WTC11 (cell line): ENCODE data around the gene WDFY3. TPM values are rescaled to one million over a fixed set of nuclear protein-coding genes. Genes with fewer than 3 reads are reported as not detected.

Experiments used
- ATAC-seq: fragments of 200-7000 bp; cut with Tn5 transposase; 2 replicates; pipeline ENCODE4 v1.10.0; 2021; ENCODE audit warnings: mild to moderate bottlenecking, moderate library complexity
- CTCF ChIA-PET: fragments of 300-600 bp; sonication (Branson Sonifier 250); formaldehyde crosslinking; loops from one replicate; lab custom pipeline; 2021; ENCODE audit warnings: antibody characterized with exemption; lab: Charles Lee
- POLR2A ChIA-PET: fragments of 350-600 bp; sonication (Branson Sonifier 250); formaldehyde crosslinking; loops from one replicate; lab custom pipeline; 2021; ENCODE audit warnings: antibody characterized with exemption; lab: Charles Lee
- DNase-seq: peaks from one replicate; pipeline ENCODE4 v3.0.0; 2021; ENCODE audit warnings: low spot score
- H3K27ac Mint-ChIP-seq: 2 replicates; pipeline ENCODE4 v1.8.0; 2021; ENCODE audit warnings: mixed read lengths
- H3K27me3 Mint-ChIP-seq: 2 replicates; pipeline ENCODE4 v1.8.0; 2021; ENCODE audit warnings: low read depth, mild to moderate bottlenecking, moderate library complexity, mixed read lengths
- H3K36me3 Mint-ChIP-seq: 2 replicates; pipeline ENCODE4 v1.8.0; 2021; ENCODE audit warnings: mixed read lengths
- H3K4me1 Mint-ChIP-seq: 2 replicates; pipeline ENCODE4 v1.8.0; 2022; ENCODE audit warnings: mixed read lengths
- H3K4me3 Mint-ChIP-seq: 2 replicates; pipeline ENCODE4 v1.8.0; 2021; ENCODE audit warnings: mild to moderate bottlenecking, moderate library complexity, mixed read lengths
- H3K9me3 Mint-ChIP-seq: 2 replicates; pipeline ENCODE4 v1.8.0; 2021; ENCODE audit warnings: mixed read lengths
- CREB1 ChIP-seq: sonication (generic); formaldehyde crosslinking; IDR thresholded peaks from 2 replicates; pipeline ENCODE4 v1.8.0; 2023; ENCODE audit warnings: mild to moderate bottlenecking, missing genetic modification reagents
- E2F4 ChIP-seq: sonication (generic); formaldehyde crosslinking; IDR thresholded peaks from 2 replicates; pipeline ENCODE4 v1.8.1; 2022; ENCODE audit warnings: low read depth, mild to moderate bottlenecking, moderate library complexity, missing genetic modification reagents, borderline replicate concordance
- ELF4 ChIP-seq: sonication (generic); formaldehyde crosslinking; IDR thresholded peaks from 2 replicates; pipeline ENCODE4 v1.8.1; 2022; ENCODE audit warnings: low read depth, mild to moderate bottlenecking, moderate library complexity, missing genetic modification reagents
- ESRRA ChIP-seq: sonication (generic); formaldehyde crosslinking; IDR thresholded peaks from 2 replicates; pipeline ENCODE4 v1.8.1; 2022; ENCODE audit warnings: mild to moderate bottlenecking, missing genetic modification reagents, borderline replicate concordance
- MXD4 ChIP-seq: fragments of 250-450 bp; sonication (Bioruptor Pico); IDR thresholded peaks from 2 replicates; pipeline ENCODE4 v1.8.0; 2021; ENCODE audit warnings: mild to moderate bottlenecking, moderate library complexity, borderline replicate concordance
- NR1H2 ChIP-seq: sonication (generic); formaldehyde crosslinking; IDR thresholded peaks from 2 replicates; pipeline ENCODE4 v1.9.0; 2021; ENCODE audit warnings: mild to moderate bottlenecking, moderate library complexity, missing genetic modification reagents
- PREB ChIP-seq: sonication (generic); formaldehyde crosslinking; IDR thresholded peaks from 2 replicates; pipeline ENCODE4 v1.8.1; 2022; ENCODE audit warnings: mild to moderate bottlenecking, missing genetic modification reagents, moderate library complexity, borderline replicate concordance
- RELA ChIP-seq: sonication (generic); formaldehyde crosslinking; IDR thresholded peaks from 2 replicates; pipeline ENCODE4 v1.8.1; 2022; ENCODE audit warnings: missing genetic modification reagents, mild to moderate bottlenecking, borderline replicate concordance
- RORB ChIP-seq: fragments of 250-450 bp; sonication (Bioruptor Pico); IDR thresholded peaks from 2 replicates; pipeline ENCODE4 v1.9.0; 2021; ENCODE audit warnings: mild to moderate bottlenecking
- TCF7 ChIP-seq: sonication (generic); formaldehyde crosslinking; IDR thresholded peaks from 2 replicates; pipeline ENCODE4 v1.8.0; 2022; ENCODE audit warnings: mild to moderate bottlenecking, low read depth, missing genetic modification reagents, moderate library complexity
- TEAD1 ChIP-seq: sonication (generic); formaldehyde crosslinking; IDR thresholded peaks from 2 replicates; pipeline ENCODE4 v1.8.0; 2022; ENCODE audit warnings: mild to moderate bottlenecking, missing genetic modification reagents
- ZNF281 ChIP-seq: sonication (generic); formaldehyde crosslinking; IDR thresholded peaks from 2 replicates; pipeline ENCODE4 v1.8.0; 2023; ENCODE audit warnings: mild to moderate bottlenecking, missing genetic modification reagents
- ZNF396 ChIP-seq: fragments of 250-450 bp; sonication (Bioruptor Pico); IDR thresholded peaks from 2 replicates; pipeline ENCODE4 v1.8.0; 2021; ENCODE audit warnings: mild to moderate bottlenecking, moderate library complexity, borderline replicate concordance
- ZNF671 ChIP-seq: fragments of 250-450 bp; sonication (Bioruptor Pico); IDR thresholded peaks from 2 replicates; pipeline ENCODE4 v1.8.0; 2021; ENCODE audit warnings: mild to moderate bottlenecking
- total RNA-seq: library from RNA; stranded (reverse); gene quantifications from 3 replicates; pipeline ENCODE4 v1.2.3, GENCODE V29; 2021
- TF ChIP-seq, protein P1 (sequence below): sonication (generic); formaldehyde crosslinking; IDR thresholded peaks from 2 replicates; pipeline ENCODE4 v1.8.1; 2023; ENCODE audit warnings: mild to moderate bottlenecking, missing genetic modification reagents
- TF ChIP-seq, protein P2 (sequence below): sonication (generic); formaldehyde crosslinking; IDR thresholded peaks from 2 replicates; pipeline ENCODE4 v1.8.0; 2023; ENCODE audit warnings: missing genetic modification reagents, mild to moderate bottlenecking, borderline replicate concordance
- TF ChIP-seq, protein P3 (sequence below): fragments of 250-450 bp; sonication (Bioruptor Pico); IDR thresholded peaks from 2 replicates; pipeline ENCODE4 v1.8.0; 2021; ENCODE audit warnings: mild to moderate bottlenecking

Gene WDFY3
- total RNA-seq, 1 experiment from 2014 or later = 77.2 TPM

DNA sequence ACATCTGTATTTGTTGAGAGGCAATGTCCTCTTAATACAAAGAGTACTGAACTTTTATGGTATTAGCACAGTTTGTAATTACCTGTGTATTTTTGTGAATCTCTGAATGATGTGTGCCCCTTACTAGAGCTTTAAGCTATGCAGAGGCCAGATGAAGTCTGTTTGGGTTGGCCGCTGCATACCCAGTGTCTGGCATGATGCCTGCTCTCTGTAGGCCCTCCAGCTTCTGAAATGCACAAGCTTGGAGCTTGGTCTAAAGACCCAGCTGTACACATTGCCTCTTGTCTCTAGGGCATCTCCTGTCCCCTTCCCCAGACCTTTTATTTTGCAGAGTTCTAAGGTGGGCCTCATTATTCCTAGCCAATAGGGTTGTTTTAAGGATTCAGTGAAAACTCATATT lies 315.0 kb downstream of the WDFY3 start:
- no peak for TF ChIP-seq ZNF281 (CRISPR knock-in tag)
- TF ChIP-seq, protein P1, sequence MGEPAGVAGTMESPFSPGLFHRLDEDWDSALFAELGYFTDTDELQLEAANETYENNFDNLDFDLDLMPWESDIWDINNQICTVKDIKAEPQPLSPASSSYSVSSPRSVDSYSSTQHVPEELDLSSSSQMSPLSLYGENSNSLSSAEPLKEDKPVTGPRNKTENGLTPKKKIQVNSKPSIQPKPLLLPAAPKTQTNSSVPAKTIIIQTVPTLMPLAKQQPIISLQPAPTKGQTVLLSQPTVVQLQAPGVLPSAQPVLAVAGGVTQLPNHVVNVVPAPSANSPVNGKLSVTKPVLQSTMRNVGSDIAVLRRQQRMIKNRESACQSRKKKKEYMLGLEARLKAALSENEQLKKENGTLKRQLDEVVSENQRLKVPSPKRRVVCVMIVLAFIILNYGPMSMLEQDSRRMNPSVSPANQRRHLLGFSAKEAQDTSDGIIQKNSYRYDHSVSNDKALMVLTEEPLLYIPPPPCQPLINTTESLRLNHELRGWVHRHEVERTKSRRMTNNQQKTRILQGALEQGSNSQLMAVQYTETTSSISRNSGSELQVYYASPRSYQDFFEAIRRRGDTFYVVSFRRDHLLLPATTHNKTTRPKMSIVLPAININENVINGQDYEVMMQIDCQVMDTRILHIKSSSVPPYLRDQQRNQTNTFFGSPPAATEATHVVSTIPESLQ (CRISPR knock-in tag) = no peak
- TF ChIP-seq, protein P2, sequence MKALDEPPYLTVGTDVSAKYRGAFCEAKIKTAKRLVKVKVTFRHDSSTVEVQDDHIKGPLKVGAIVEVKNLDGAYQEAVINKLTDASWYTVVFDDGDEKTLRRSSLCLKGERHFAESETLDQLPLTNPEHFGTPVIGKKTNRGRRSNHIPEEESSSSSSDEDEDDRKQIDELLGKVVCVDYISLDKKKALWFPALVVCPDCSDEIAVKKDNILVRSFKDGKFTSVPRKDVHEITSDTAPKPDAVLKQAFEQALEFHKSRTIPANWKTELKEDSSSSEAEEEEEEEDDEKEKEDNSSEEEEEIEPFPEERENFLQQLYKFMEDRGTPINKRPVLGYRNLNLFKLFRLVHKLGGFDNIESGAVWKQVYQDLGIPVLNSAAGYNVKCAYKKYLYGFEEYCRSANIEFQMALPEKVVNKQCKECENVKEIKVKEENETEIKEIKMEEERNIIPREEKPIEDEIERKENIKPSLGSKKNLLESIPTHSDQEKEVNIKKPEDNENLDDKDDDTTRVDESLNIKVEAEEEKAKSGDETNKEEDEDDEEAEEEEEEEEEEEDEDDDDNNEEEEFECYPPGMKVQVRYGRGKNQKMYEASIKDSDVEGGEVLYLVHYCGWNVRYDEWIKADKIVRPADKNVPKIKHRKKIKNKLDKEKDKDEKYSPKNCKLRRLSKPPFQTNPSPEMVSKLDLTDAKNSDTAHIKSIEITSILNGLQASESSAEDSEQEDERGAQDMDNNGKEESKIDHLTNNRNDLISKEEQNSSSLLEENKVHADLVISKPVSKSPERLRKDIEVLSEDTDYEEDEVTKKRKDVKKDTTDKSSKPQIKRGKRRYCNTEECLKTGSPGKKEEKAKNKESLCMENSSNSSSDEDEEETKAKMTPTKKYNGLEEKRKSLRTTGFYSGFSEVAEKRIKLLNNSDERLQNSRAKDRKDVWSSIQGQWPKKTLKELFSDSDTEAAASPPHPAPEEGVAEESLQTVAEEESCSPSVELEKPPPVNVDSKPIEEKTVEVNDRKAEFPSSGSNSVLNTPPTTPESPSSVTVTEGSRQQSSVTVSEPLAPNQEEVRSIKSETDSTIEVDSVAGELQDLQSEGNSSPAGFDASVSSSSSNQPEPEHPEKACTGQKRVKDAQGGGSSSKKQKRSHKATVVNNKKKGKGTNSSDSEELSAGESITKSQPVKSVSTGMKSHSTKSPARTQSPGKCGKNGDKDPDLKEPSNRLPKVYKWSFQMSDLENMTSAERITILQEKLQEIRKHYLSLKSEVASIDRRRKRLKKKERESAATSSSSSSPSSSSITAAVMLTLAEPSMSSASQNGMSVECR (CRISPR knock-in tag) = no peak
- TF ChIP-seq, protein P3, sequence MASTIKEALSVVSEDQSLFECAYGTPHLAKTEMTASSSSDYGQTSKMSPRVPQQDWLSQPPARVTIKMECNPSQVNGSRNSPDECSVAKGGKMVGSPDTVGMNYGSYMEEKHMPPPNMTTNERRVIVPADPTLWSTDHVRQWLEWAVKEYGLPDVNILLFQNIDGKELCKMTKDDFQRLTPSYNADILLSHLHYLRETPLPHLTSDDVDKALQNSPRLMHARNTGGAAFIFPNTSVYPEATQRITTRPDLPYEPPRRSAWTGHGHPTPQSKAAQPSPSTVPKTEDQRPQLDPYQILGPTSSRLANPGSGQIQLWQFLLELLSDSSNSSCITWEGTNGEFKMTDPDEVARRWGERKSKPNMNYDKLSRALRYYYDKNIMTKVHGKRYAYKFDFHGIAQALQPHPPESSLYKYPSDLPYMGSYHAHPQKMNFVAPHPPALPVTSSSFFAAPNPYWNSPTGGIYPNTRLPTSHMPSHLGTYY = no peak
- no peak for TF ChIP-seq ZNF671
- TF ChIP-seq TCF7 (CRISPR knock-in tag) = no peak
- TF ChIP-seq ELF4 (CRISPR knock-in tag) = no peak
- TF ChIP-seq TEAD1 (CRISPR knock-in tag) = no peak
- TF ChIP-seq RORB (CRISPR knock-in tag) = no peak
- TF ChIP-seq PREB (CRISPR knock-in tag) = no peak
- no peak for TF ChIP-seq CREB1 (CRISPR knock-in tag)
- no peak for TF ChIP-seq ESRRA (CRISPR knock-in tag)
- TF ChIP-seq RELA (CRISPR knock-in tag) = no peak
- TF ChIP-seq E2F4 (CRISPR knock-in tag) = no peak
- TF ChIP-seq MXD4 (CRISPR knock-in tag) = no peak
- no peak for TF ChIP-seq ZNF396 (CRISPR knock-in tag)
- no peak for TF ChIP-seq NR1H2 (CRISPR knock-in tag)

More for the DNA sequence above, 315.0 kb downstream of the WDFY3 start:
- CTCF ChIA-PET = no interaction called here
- Mint-ChIP-seq H3K4me3 (no peak overlapping the region), H3K27me3 (peaks cover 2% of the 10 kb centered on the region; the same call in 1 of the 2 replicates), H3K9me3 (peaks cover 17% of the 10 kb centered on the region), H3K27ac (no peak overlapping the region), H3K36me3 (peaks cover 28% of the 10 kb centered on the region), H3K4me1 (peaks cover 35% of the 10 kb centered on the region)
- POLR2A ChIA-PET = no interaction called here
- no peak for ATAC-seq
- DNase-seq = no peak
